ENCODE results near the gene SYNE1. TPM values are rescaled to one million over a fixed set of nuclear protein-coding genes. Genes with fewer than 3 reads are reported as not detected.
"Not testable (repeated sequence)": the region's sequence is repeated elsewhere in the genome, so short reads cannot be mapped to it uniquely, and the experiment has no call there.

Gene SYNE1
- total RNA-seq, 1 donor from 2014 or later, result 233 TPM

GRCh38 chr6:152146385-152146784 lies 490.8 kb downstream of the SYNE1 start:
- Histone ChIP-seq H3K4me3 (no peak overlapping the region), H3K36me3 (peaks cover 81 to 86% of the 10 kb centered on the region in 2 donors), H3K9me3 (no peaks in the 10 kb centered on the region), H3K27me3 (no peaks in the 10 kb centered on the region), H3K27ac (no peak overlapping the region), H3K4me1 (peaks cover 3 to 5% of the 10 kb centered on the region in 2 donors)
- DNase-seq (ENCODE audit: low spot score in 2 of 2), result no peak
- TF ChIP-seq CTCF (IDR thresholded peaks at IDR 0.05), result no peak
- intact Hi-C loops (cut with DNase I), result no loop called here

GRCh38 chr6:152143359-152143758 lies 493.8 kb downstream of the SYNE1 start:
- no peak for TF ChIP-seq CTCF (IDR thresholded peaks at IDR 0.05)
- H3K4me1 ChIP-seq, result peaks cover 3 to 5% of the 10 kb centered on the region in 2 donors
- intact Hi-C loops (cut with DNase I), result no loop called here
- DNase-seq (ENCODE audit: low spot score in 2 of 2), result no peak
- no peaks in the 10 kb centered on the region for H3K27me3 ChIP-seq
- H3K4me3 ChIP-seq, result no peak overlapping the region
- no peaks in the 10 kb centered on the region for H3K9me3 ChIP-seq
- no peak overlapping the region for H3K27ac ChIP-seq
- H3K36me3 ChIP-seq, result peaks cover 83% of the 10 kb centered on the region in 2 donors

- TF ChIP-seq CTCF (IDR thresholded peaks at IDR 0.05), result no peak
- H3K4me3 ChIP-seq, result no peak overlapping the region
- intact Hi-C loops (cut with DNase I), result no loop called here
Observed at GRCh38 chr6:152142105-152142504, 495.1 kb downstream of the SYNE1 start.

GRCh38 chr6:152138344-152138743 lies 498.8 kb downstream of the SYNE1 start:
- H3K36me3 ChIP-seq, result peaks cover 88 to 91% of the 10 kb centered on the region in 2 donors
- H3K27me3 ChIP-seq; H3K9me3 ChIP-seq; H3K4me1 ChIP-seq; intact Hi-C loops (cut with DNase I); DNase-seq (ENCODE audit: low spot score in 2 of 2); H3K4me3 ChIP-seq; H3K27ac ChIP-seq: not testable (repeated sequence)

More at GRCh38 chr6:152142105-152142504, 495.1 kb downstream of the SYNE1 start:
- DNase-seq (ENCODE audit: low spot score in 2 of 2), result no peak
- no peaks in the 10 kb centered on the region for H3K27me3 ChIP-seq
- peaks cover 81 to 83% of the 10 kb centered on the region in 2 donors for H3K36me3 ChIP-seq
- no peaks in the 10 kb centered on the region for H3K9me3 ChIP-seq
- H3K4me1 ChIP-seq, result peaks cover 3 to 5% of the 10 kb centered on the region in 2 donors
- no peak overlapping the region for H3K27ac ChIP-seq

- intact Hi-C loops (cut with DNase I), result no loop called here
- Histone ChIP-seq H3K4me3 (no peak overlapping the region), H3K9me3 (no peaks in the 10 kb centered on the region), H3K36me3 (peaks cover 95 to 96% of the 10 kb centered on the region in 2 donors), H3K4me1 (no peaks in the 10 kb centered on the region), H3K27ac (no peak overlapping the region), H3K27me3 (no peaks in the 10 kb centered on the region)
- DNase-seq (ENCODE audit: low spot score in 2 of 2), result no peak
- TF ChIP-seq CTCF (IDR thresholded peaks at IDR 0.05), result no peak
Observed at GRCh38 chr6:152136449-152136825, 500.7 kb downstream of the SYNE1 start.

GRCh38 chr6:152135755-152136448 lies 501.3 kb downstream of the SYNE1 start:
- Histone ChIP-seq H3K4me3 (no peak overlapping the region), H3K27ac (no peak overlapping the region), H3K36me3 (peaks cover 93 to 94% of the 10 kb centered on the region in 2 donors), H3K27me3 (no peaks in the 10 kb centered on the region), H3K4me1 (no peaks in the 10 kb centered on the region), H3K9me3 (no peaks in the 10 kb centered on the region)
- no peak for TF ChIP-seq CTCF (IDR thresholded peaks at IDR 0.05)
- no peak for DNase-seq (ENCODE audit: low spot score in 2 of 2)
- intact Hi-C loops (cut with DNase I), result no loop called here

Measured in ascending aorta (tissue), 2 donors.